Neutrophil (primary cell): ENCODE data around the gene TEX26.

Experiments
- H3K27ac ChIP-seq: fragments of 200-600 bp; sonication (generic); 2 replicates; pipeline ENCODE4 v1.5.1; 2016; ENCODE audit warnings: mild to moderate bottlenecking, moderate library complexity
- H3K27me3 ChIP-seq: fragments of 200-600 bp; sonication (generic); 2 replicates; pipeline ENCODE4 v1.6.0; 2016; ENCODE audit warnings: mild to moderate bottlenecking
- H3K36me3 ChIP-seq: fragments of 200-600 bp; sonication (generic); 2 replicates; pipeline ENCODE4 v1.5.1; 2017
- H3K4me1 ChIP-seq, 2 experiments: fragments of 200-600 bp in 1 of 2; sonication (generic) in 1 of 2; 1 replicate in 1 of 2; 2 replicates in 1 of 2; pipeline versions ENCODE4 v1.5.1 to v1.6.1; 2013 to 2016; ENCODE audit warnings: low read depth in 1 of 2, low read length in 1 of 2, mild to moderate bottlenecking in 1 of 2, moderate library complexity in 1 of 2; ENCODE audit not compliant: control insufficient read depth in 1 of 2, insufficient read depth in 1 of 2
- H3K4me3 ChIP-seq, 2 experiments: fragments of 200-600 bp in 1 of 2; sonication (generic) in 1 of 2; 1 replicate in 1 of 2; 2 replicates in 1 of 2; pipeline ENCODE4 v1.5.1; 2013 to 2016; ENCODE audit warnings: low read depth in 1 of 2, low read length in 1 of 2, mild to moderate bottlenecking in 1 of 2, moderate library complexity in 1 of 2
- H3K9me3 ChIP-seq: fragments of 200-600 bp; sonication (generic); 2 replicates; pipeline ENCODE4 v1.5.1; 2016
- TF ChIP-seq, protein P1 (sequence below): fragments of 200-600 bp; sonication (generic); IDR thresholded peaks from 2 replicates; pipeline ENCODE4 v1.5.1; 2016; ENCODE audit warnings: antibody characterized with exemption

TEX26 gene

GRCh38 chr13:30998136-30999088, 66.0 kb downstream of the TEX26 start:
- Histone ChIP-seq H3K9me3 (no peaks in the 10 kb centered on the region), H3K27me3 (peaks cover 23% of the 10 kb centered on the region), H3K4me3 (no peak overlapping the region), H3K27ac (no peak overlapping the region), H3K36me3 (no peaks in the 10 kb centered on the region), H3K4me1 (no peaks in the 10 kb centered on the region)
- TF ChIP-seq, protein P1, sequence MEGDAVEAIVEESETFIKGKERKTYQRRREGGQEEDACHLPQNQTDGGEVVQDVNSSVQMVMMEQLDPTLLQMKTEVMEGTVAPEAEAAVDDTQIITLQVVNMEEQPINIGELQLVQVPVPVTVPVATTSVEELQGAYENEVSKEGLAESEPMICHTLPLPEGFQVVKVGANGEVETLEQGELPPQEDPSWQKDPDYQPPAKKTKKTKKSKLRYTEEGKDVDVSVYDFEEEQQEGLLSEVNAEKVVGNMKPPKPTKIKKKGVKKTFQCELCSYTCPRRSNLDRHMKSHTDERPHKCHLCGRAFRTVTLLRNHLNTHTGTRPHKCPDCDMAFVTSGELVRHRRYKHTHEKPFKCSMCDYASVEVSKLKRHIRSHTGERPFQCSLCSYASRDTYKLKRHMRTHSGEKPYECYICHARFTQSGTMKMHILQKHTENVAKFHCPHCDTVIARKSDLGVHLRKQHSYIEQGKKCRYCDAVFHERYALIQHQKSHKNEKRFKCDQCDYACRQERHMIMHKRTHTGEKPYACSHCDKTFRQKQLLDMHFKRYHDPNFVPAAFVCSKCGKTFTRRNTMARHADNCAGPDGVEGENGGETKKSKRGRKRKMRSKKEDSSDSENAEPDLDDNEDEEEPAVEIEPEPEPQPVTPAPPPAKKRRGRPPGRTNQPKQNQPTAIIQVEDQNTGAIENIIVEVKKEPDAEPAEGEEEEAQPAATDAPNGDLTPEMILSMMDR: no peak

- Histone ChIP-seq H3K9me3 (no peaks in the 10 kb centered on the region), H3K27ac (no peak overlapping the region), H3K4me1 (no peaks in the 10 kb centered on the region), H3K36me3 (no peaks in the 10 kb centered on the region), H3K27me3 (peaks cover 23% of the 10 kb centered on the region), H3K4me3 (no peak overlapping the region)
- TF ChIP-seq, protein P1: no peak
These were observed 68.4 kb downstream of the TEX26 start for GRCh38 chr13:31000889-31001288.

DNA sequence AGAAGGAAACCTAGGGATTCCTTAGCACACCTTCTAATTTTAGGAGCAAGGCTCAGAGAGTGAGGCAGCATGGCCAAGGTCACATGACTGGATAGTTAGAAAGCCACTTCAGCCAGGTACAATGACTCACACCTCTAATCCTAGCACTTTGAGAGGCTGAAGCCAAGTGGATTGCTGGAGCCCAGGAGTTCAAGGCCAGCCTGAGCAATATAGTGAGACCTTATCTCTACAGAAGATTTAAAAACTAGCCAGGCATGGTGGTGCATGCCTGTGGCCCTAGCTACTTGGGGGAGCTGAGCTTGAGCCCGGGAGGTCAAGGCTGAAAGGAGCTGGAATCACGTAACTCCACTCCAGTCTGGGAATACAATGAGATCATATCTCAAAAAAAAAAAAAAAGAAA, 69.2 kb downstream of the TEX26 start:
- no peaks in the 10 kb centered on the region for H3K4me1 ChIP-seq
- H3K9me3 ChIP-seq: no peaks in the 10 kb centered on the region
- H3K27ac ChIP-seq: no peak overlapping the region
- TF ChIP-seq, protein P1: no peak
- H3K36me3 ChIP-seq: no peaks in the 10 kb centered on the region
- H3K27me3 ChIP-seq: peaks cover 23% of the 10 kb centered on the region
- no peak overlapping the region for H3K4me3 ChIP-seq

GRCh38 chr13:31005066-31005465, 72.6 kb downstream of the TEX26 start:
- TF ChIP-seq, protein P1: no peak
- no peaks in the 10 kb centered on the region for H3K36me3 ChIP-seq
- no peaks in the 10 kb centered on the region for H3K4me1 ChIP-seq
- peaks cover 17% of the 10 kb centered on the region for H3K27me3 ChIP-seq
- H3K4me3 ChIP-seq: no peak overlapping the region
- H3K9me3 ChIP-seq: no peaks in the 10 kb centered on the region
- no peak overlapping the region for H3K27ac ChIP-seq

GRCh38 chr13:31007417-31007816, 75.0 kb downstream of the TEX26 start:
- Histone ChIP-seq H3K36me3 (no peaks in the 10 kb centered on the region), H3K4me1 (no peaks in the 10 kb centered on the region), H3K4me3 (no peak overlapping the region), H3K27me3 (peaks cover 28% of the 10 kb centered on the region), H3K9me3 (no peaks in the 10 kb centered on the region), H3K27ac (no peak overlapping the region)
- TF ChIP-seq, protein P1: no peak
